GM18517 (cell line): Measurements from ENCODE around the gene CMTM4.

Experiments used
- ATAC-seq: cut with Tn5 transposase; IDR thresholded peaks from one replicate; pipeline ENCODE4 v1.9.1; 2021; ENCODE audit warnings: mild to moderate bottlenecking, moderate library complexity; ENCODE audit not compliant: unreplicated experiment

CMTM4 gene

DNA sequence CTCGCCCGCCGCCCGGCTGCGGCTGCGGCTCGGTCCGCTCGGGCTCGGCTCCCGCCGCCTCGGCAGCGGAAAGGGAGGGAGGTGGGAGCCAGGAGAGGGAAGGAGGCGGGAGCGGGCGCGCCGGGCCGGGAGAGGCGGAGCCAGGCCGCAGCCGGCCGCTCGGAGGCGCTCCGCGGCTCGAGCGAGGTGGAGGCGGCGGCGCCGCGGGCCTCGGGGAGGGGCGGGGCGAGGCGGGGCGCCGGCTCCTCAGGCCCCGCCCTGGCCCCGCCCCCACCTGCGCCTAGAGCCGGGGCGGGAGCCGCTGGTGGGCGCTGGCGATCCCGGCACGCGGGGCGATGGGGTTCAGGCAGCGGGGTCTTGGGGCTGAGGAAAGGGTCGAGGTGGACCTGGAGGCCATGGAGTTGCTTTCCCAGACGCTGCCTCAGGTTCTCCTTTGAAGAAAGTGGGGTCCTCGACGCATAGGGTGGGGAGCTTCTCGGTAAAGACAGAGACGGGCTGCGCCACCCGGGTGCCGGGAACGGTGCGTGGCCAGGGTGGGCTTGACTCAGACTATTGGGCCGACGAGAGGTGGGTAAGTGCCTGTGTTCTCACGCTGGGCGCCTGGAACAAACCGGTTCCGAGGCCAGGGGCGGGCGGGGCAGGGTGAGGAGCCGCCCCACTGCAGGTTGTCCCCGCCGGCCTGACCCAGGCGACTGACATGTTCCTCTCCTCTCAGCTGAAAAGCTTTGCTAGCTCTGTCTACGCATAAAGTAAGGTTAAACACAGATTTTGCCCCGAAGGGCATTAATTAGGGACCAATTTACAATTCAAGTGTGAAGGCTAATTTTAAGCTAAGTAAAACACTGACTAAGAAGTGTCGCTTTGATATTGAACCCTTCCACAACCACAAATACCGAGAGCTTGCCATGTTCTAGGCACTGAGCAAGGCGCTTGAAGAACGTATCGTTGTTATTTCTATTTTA is at the start of gene CMTM4:
Gene CMTM4 (minus strand): TSS at position 75 of the 962 bp plus-strand sequence. CDS start 218 bp downstream, outside the sequence.
- ATAC-seq = peak; percentile 52

DNA sequence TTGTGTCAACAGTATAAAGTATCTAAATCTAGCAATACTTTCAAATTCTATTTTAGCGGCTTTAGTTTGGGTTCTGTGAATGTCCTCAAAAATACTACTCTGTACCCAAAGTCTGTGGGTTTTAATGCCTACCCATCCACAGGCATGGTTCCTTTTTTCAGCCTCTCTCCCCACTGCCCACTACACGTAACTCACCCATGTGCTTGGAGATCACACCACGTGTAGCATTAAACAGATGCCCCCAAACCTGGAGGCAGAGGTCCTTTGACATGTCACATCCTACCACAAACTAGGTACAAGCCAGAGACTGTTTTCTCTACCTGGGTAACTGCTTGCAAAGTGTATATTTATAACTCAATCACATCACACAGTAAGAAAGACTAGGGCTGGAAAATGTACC is 49.5 kb upstream of the CMTM4 start:
- ATAC-seq = no peak

DNA sequence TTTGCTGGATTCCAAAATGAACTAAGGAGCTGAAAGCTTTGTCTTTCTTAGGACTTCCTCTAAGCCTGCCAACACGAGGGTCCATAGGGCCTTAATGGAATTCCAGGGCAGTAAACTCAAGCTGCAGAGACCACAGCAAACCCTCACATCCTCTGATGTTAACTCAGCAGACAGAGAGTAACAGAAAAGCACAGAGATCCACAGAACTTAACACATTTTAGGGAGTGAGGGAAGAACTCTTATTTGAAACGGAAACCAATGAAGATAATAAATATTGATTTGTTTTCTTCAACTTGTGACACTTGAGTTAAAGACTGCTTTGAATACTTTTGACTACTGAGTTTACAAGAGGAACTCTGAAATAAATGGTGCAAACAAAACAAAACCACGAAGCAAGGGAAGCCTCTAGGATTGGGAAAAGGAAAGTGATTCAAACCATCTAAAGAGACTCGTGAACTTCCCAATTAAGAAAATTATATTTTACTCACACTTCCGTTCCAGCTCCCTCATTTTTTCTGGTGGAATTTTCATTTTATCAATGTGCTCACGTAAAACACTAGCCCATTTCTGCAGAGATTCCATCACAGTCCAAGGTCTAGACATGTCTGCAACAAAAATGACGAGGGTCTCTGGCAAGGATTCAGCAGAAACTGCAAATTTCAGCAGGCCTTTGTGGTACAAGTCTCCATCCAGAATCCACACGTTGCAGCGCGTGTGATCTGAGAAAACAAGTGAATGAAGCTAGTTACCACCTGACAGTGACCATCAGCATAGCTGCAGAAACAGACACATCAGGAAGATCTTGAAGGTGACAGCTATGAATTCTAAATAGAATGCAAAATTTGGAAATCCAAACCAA is 45.6 kb upstream of the CMTM4 start:
- ATAC-seq = no peak

DNA sequence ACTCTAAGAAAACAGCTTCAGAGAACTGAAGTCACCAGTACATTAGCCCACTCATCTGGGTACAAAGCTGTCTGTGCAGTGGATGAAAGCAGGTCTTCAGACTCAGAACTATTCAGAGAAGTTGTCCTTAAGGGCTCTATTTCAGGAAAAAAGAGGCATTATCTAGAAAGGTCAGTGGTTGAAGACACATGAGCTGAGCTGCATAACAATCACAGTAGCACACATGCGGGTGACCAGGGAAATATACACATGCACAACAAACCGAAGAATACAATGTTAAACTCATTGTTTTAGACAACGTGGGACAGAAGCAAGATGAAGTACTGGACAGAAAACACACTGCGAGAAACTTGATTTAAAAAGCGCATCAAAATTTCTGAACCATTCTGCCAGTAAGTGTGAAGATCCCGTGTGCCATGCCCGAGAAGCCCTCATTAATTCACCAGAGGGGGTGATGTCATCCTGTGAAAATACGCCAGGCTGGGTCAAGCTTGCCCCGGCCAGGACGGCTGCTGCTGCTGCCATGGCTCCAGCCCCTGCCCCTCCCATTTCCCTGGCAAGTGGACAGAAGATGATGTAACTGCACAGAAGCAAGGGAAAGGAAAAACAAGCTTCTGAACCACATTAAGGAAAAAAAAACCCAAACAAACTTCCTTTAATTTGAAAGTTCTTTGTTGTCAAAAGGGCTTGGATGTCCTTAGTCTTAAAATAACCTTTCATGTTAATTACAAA is 44.8 kb upstream of the CMTM4 start:
- ATAC-seq = no peak

DNA sequence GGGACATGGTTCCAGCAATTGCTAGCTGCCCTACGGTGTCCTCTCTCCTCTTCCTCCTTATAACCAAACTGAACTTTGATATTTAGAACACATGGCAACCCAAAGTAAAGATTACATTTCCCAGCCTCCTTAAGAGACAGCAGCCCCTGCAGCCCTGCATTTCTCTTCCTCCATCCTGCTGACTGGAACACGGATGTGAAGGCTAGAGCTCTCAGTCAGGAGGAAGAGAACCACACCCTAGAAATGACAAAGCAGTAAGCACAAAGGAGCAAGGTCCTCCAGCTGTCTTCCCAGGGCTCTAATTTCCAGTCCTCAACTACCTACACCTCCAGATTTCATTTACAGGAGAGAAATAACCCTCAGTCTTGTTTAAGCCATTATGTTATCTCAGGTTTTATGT is 44.0 kb upstream of the CMTM4 start:
- ATAC-seq = no peak

DNA sequence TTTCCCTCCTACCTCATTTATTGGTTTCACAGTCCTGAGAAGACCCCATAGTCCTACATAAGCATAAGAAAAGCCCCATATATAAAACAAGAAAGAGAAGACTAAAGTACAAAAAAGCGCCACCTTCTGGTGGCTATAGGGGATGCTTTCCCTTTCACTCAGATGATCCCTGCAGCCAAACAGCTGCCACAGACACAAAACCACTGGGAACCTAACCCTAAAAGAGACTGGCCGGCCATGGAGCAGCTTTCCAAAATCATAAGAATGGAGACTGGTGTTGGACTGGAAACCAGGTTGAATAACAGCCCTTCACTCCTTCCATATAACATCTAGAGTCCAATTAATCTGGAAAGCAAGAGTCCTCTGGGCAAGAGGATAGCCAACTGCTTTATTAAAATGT is 43.5 kb upstream of the CMTM4 start:
- ATAC-seq = no peak

DNA sequence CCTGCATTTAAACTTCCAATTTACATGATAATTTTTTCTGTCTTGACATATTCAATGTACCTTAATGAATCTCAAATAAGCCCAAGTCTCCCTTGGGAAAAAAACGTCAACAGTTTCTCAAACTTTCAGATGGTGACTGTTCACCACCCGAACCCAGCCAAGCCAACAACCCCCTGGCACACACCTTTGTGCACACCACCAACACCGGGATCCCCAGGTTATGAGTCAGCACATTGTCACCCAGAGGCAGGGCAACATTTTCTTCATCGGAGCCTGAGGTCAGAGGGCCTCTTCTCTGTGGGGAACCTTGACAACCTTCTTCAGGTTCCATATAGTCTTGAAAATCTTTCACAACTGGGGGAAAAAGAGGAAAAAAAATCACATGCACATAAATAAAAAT is 39.3 kb upstream of the CMTM4 start:
- ATAC-seq = no peak

DNA sequence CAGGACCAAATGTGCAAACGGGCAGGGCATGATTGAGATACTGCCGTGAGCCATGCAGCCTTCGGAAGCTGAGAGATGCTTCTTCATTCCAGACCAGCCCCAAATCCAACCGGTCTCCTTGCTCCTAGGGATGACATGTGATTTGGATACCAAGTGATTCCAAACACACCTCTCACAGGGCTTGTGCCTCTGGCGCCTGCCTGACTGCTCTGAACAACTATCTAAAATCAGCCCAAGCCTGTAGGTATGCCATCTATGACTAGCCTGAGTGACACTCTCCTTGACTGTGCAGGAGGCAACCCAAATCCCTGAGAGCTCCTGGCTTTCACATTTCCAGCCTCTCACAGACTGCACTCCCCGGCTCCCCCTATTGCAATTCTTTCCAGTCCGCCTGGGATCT is 34.6 kb upstream of the CMTM4 start:
- ATAC-seq = no peak

DNA sequence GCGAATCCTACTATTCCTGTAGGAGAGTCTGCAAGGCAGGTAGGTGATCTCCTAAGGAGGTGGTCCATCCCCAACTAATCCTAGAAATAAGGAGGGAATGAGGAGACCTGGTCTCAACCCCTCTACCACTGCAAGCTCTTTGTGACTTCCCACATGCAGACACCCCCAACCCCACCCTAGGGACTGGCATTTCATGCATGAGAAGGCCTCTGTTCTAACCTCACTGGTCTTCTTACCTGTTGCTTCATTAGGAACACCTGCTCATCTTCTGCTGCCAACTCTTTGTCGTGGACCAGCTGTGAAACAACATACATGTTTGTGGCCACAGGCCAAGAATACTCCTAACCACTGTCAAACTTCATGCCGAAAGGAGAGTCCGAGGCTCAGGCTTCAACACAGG is 32.3 kb upstream of the CMTM4 start:
- no peak for ATAC-seq

DNA sequence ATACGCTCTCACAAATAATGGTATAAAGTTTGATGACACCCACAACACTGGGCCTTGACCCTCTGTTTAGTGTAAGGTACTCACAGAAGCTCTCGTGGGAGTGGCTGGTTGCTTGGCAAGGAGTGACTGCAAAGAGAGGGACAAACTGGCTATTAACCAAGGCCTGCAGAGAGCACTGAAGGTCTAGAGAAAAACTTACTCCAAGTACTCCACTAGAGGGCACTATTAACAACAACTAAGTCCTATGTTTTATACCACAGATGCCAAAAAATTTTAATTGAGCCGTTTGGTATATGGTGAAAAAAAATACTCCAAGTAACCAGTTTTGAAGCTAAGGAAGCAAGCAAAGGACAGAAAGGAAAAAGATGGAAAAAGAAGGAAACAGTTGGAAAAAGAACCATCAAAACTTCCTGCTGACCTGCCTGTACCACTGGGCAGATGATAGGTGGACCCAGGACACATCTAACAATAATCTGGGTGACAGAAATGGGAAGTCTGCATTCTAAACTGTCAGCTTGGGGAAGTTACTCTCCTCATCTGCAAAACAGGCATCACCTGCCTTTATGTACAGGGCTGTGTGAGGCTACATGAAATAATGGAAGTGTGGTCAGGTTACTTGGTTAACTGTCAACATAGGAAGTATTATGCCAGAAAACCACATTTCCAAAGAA is 31.7 kb upstream of the CMTM4 start:
- no peak for ATAC-seq

DNA sequence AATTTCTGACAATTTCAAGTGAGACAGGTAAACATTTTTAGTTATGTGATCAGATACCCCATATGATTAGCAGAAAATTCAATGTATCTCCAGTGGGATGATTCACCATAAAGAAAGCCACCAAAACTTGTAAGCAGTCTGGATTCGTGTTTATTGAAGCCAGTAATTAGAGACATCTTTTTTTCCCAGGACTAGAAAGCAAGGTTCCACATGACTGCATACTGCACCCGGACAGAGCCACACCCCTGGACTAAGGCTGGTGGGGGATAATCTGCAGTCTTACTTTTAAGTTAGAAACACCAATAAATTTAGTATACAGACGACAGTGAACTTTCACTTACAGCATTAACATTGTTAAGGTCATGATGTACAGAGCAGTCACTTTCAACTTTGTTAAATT is 24.2 kb upstream of the CMTM4 start:
- no peak for ATAC-seq

DNA sequence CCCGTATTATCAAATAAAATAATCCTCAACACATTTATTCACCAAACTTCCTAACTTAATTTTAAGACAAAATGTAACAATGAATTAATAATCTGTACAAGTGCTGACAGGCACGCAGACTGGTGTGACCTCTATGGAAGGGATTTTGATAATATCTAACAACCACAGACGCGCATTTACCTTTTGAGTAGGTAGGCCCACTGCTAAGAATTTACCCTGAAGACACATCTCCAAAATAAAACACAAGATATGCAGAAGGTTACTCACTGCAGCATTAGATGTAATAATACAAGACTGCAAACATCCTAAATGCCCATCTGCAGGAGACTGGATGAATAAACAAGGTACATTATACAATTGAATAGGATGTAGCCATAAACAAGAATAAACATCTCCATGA is 22.7 kb upstream of the CMTM4 start:
- ATAC-seq = no peak

DNA sequence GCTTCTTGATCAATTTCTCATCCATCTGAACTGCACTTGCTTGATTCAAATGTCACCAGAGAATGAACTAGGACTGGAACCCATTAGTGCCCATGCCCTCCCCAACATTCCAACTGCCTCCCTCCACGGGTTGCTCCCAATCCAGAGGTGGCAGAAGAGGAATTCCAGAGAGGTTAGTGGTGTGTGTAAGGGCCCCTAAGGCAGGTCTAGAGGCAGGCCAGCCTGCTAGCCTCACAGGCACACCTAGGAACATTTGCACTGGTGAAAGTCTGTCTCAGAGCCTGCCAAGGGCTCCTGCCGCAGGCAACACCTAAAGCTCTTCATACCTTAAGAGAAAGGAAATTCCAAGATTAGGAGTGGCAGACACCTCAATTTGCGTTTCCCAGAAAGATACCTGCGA is 21.2 kb upstream of the CMTM4 start:
- no peak for ATAC-seq

DNA sequence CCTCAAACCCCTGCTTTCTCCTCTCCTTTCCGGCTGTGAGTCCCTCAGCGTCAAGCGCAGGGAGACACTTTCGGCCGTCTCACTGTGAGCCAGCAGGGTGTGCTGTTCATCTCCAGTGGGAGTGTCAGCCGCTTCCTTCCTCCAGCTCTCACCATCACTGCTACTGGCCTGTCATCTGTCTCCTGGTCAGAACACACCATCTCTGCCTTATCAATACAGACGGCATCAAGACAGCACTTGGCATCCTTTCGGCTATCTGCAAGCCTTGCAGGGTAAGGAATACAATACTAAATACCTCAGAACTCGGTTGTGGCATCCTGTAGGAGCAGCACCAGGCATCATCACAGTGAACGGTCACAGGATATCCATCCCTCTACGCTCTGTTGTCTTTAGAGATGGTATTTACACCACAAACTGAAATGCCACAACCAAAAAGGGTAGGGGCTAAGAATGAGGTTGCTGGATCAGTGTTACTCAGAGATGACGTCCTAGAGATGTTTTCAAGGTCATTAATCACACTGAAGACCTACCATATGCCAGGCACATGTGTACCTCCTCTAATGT is 20.7 kb upstream of the CMTM4 start:
- no peak for ATAC-seq

DNA sequence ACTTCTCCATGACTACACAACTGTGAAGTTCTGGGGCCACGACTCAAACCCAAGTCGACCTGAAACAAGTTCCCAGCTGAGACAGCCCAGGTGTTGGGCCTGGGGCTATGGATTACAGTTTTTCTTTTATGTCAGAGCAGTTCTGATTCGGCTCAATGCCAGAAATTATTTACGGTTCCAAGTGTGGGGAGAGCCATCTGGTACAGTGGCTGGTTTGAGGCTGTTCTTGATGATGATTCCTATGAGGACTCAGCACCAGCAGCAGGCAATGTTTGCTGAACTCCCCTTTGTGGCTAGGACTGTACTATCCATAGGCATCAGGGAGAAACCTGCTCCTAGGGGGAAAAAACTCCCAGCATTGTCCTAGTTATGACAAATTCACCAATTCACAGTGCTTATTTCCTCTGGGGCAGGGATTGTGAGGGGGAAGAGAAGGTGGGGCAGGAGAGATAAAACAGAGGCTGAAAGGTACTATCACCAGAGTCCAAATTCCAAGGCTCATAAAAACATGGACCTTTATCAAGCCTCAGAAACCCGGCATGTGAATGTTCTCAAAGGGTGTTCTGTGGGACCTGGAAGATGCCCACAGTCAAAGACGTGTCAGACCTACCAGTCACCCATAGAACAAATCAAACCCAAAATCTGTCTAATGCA is 18.2 kb upstream of the CMTM4 start:
- ATAC-seq = no peak

DNA sequence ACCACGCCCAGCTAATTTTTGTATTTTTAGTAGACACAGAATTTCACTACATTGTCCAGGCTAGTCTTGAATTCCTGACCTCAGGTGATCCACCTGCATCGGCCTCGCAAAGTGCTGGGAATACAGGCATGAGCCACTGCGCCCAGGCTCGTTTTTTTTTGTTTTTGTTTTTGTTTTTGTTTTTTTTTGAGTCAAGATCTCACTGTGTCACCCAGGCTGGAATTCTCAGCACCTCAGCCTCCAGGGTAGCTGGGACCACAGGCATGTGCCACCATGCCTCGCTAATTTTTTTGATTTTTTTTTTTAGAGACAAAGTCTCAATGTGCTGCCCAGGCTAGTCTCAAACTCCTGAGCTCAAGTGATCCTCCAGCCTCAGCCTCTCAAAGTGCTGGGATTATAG is 17.5 kb upstream of the CMTM4 start:
- ATAC-seq = no peak

DNA sequence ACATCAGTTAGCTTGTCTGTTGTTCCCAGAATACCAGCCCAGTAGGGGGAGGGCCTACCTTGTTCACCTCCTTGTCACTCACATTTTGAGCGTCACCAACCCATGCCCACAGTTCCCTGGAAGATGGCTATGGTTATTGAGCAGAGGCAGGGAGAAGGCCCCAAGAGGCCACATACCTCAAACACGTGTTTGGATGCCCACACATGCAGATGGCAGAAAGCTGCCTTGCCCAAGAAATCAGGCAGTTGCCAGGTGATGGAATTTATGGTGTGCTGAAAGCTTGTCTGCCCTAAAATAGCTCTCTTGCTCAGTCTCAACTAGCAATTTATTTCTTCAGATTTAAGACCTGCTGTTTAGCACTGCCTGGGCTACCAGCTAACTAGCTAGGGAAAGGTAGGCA is 16.5 kb upstream of the CMTM4 start:
- ATAC-seq = no peak

DNA sequence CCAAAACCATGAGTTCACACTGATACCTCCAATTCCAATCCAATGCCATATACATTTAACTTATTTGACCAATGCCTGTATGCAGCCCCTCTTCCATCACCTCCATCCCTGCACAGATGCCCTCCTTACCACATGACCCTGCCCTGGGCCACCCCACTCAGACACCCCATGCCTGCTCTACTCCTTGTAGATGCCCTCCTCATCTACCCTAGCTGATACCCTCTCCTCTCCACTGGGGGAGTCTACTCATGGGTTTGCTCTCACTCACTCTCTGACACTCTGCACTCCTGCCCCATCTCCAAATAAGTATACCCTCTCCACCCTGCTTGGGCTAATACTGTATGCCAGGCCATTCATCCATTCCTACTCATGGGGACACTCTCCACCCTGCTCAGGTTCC is 16.0 kb upstream of the CMTM4 start:
- ATAC-seq = no peak

DNA sequence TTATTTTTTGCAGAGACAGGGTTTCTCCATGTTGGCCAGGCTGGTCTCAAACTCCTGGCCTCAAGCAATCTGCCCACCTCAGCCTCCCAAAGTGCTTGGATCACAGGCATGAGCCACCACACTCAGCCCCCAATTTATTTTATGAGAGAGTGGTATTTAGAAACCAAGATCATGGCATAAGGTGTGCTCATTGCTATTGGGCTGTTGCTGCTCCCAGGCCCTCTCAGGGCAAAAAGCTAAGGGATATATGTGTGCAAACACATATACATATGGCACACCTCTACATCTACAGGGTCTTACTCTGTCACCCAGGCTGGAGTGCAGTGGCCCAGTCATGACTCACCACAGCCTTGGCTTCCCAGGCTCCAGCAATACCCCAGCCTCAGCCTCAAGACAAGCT is 15.0 kb upstream of the CMTM4 start:
- no peak for ATAC-seq

DNA sequence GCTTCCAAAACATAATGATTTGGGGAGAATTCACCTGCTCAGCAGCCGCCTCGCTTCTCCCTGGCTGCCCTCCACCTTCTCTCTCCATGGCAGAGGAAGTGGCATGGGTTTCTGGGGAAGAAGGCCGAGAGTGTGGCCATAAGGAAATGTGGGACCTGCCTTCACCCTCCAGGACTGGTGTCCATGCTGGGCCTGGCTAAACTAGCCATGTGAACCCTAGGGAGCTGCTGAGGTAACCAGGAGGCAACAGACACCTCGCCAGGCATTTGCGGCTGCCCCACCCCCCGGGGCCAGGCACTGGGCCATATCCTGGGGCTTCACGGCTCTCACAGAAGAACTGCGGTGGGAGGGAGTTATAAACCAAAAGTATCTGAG is 9.9 kb upstream of the CMTM4 start:
- no peak for ATAC-seq
